NT2/D1 (cell line): ENCODE measurements around the gene RNASE4.

Experiments used
- SUZ12 ChIP-seq: IDR thresholded peaks from 2 replicates; pipeline ENCODE4 v1.6.1; 2011; ENCODE audit not compliant: insufficient read length, insufficient read depth; ENCODE audit errors: extremely low read depth
- YY1 ChIP-seq: IDR thresholded peaks from 2 replicates; pipeline ENCODE4 v1.6.1; 2011; ENCODE audit not compliant: insufficient read length, insufficient read depth
- ZNF274 ChIP-seq: IDR thresholded peaks from 2 replicates; pipeline ENCODE4 v1.6.1; 2011; ENCODE audit warnings: mild to moderate bottlenecking, low read depth, low read length

- no peak for TF ChIP-seq ZNF274
- TF ChIP-seq YY1: no peak
- TF ChIP-seq SUZ12: no peak
Measured at GRCh38 chr14:20698018-20698329, 13.6 kb downstream of the RNASE4 start.
